Measurements from ENCODE around the gene GABBR2.

GABBR2 gene

DNA sequence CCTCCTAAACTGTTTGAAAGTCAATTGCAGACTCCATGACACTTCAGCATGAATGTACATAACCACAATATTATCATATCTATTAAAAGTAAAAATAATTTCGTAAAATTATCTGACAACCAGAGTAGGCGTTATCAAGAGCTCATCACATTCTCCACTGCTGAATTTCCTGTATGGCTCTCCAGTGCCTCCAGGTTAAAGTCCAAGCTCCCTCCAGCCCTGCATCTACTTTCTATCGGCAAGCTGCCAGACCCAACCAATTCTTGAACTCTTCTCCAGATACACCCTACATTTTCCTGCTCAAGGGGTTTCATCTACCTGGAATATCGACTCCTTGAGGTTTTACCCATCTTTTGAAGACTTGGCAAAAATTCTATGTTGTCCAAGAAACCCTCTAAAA, 378.8 kb downstream of the GABBR2 start:
- DNase-seq (ENCODE audit: low read depth, low spot score): no peak
- no peak overlapping the region for H3K4me3 ChIP-seq (ENCODE audit: low read length)

- H3K4me3 ChIP-seq (ENCODE audit: low read length): no peak overlapping the region
- DNase-seq (ENCODE audit: low read depth, low spot score): no peak
These were observed 379.5 kb downstream of the GABBR2 start for GRCh38 chr9:98329281-98329680.

GRCh38 chr9:98328770-98329169, 380.0 kb downstream of the GABBR2 start:
- no peak overlapping the region for H3K4me3 ChIP-seq (ENCODE audit: low read length)
- no peak for DNase-seq (ENCODE audit: low read depth, low spot score)

GRCh38 chr9:98328141-98328540, 380.6 kb downstream of the GABBR2 start:
- H3K4me3 ChIP-seq (ENCODE audit: low read length): no peak overlapping the region
- DNase-seq (ENCODE audit: low read depth, low spot score): no peak

DNA sequence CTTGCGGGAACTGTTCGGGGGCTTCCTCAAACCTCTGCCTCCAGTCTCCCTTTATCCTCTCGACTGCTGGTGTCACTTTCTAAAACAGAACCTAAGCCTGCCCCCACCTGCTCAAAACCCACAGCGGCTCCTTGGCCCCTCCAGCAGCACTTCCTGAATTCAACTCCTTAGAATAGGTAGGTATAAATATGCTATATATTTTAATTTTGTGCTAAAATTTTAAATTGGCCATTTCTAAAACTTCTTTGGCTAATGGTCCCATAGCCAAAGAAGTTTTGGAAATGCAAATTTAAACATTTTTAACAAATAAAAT, 381.5 kb downstream of the GABBR2 start:
- no peak overlapping the region for H3K4me3 ChIP-seq (ENCODE audit: low read length)

GRCh38 chr9:98326459-98327248, 382.1 kb downstream of the GABBR2 start:
- peak; percentile 53 for DNase-seq (ENCODE audit: low read depth, low spot score)
- H3K4me3 ChIP-seq (ENCODE audit: low read length): no peak overlapping the region

More for the DNA sequence above, 381.5 kb downstream of the GABBR2 start:
- DNase-seq (ENCODE audit: low read depth, low spot score): no peak

- no peak for DNase-seq (ENCODE audit: low read depth, low spot score)
- H3K4me3 ChIP-seq (ENCODE audit: low read length): no peak overlapping the region
These were observed 383.9 kb downstream of the GABBR2 start for GRCh38 chr9:98324801-98325200.

GRCh38 chr9:98323831-98324135, 385.0 kb downstream of the GABBR2 start:
- no peak for DNase-seq (ENCODE audit: low read depth, low spot score)
- H3K4me3 ChIP-seq (ENCODE audit: low read length): no peak overlapping the region

DNA sequence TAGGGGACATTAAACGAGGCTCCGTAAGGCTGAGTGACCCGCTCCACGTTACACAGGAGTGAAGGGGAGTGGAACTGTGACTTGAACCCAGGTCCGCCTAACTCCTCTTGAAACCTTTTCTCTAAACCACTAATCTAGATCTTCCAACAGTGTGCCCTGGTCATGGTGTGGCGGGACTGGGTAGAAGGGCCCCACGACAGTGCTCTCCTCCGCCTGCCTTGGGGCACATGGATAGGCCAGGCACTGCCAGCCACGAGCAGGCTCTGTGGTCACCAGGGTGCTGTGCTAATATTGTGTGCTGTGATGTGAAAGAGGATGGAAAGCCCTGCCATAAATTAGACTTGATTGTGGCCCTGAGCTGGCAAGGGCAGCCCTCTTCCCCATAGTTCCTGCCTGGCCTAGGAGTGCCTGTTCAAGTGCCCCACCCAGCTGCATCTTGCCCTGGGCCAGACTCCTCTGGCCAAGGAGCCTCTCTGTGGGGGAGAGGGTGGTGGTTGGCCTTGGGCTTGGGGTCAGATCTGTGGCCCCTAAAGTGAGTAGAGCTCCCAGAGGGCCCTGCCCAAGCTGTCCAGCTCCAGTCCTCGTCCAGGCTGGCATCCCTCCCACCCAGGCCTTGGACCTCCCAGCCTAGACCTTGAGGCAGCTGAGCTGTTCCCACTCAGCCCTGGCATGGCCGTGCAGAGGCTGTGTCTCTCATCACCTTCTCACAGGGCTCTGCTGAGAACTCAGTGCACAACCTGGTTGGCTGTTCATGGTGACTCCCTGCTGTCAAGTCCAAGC, 385.5 kb downstream of the GABBR2 start:
- DNase-seq (ENCODE audit: low read depth, low spot score): no peak
- H3K4me3 ChIP-seq (ENCODE audit: low read length): no peak overlapping the region

DNA sequence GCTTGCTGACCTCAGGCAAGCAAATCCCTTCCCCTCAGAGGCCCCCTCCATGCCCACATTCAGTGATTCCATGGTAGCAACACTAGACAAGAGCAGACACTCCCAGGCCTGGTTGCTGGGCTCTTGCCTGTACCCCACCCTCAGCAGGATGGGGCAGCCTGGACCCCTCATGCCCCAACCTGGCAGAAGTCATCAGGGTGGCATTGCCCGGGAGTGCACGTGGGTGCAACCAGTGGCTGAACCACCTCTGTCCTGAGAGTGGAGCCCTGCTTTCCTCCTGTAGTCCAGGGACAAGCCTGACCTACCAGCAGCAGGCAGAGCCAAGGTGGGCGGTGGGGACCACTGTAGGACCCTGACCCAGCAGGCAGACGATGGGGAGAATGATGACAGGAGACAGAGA, 387.5 kb downstream of the GABBR2 start:
- H3K4me3 ChIP-seq (ENCODE audit: low read length): no peak overlapping the region

GRCh38 chr9:98318834-98319478, 389.8 kb downstream of the GABBR2 start:
- DNase-seq (ENCODE audit: low read depth, low spot score): no peak
- H3K4me3 ChIP-seq (ENCODE audit: low read length): no peak overlapping the region

More for the DNA sequence above, 387.5 kb downstream of the GABBR2 start:
- DNase-seq (ENCODE audit: low read depth, low spot score): no peak

DNA sequence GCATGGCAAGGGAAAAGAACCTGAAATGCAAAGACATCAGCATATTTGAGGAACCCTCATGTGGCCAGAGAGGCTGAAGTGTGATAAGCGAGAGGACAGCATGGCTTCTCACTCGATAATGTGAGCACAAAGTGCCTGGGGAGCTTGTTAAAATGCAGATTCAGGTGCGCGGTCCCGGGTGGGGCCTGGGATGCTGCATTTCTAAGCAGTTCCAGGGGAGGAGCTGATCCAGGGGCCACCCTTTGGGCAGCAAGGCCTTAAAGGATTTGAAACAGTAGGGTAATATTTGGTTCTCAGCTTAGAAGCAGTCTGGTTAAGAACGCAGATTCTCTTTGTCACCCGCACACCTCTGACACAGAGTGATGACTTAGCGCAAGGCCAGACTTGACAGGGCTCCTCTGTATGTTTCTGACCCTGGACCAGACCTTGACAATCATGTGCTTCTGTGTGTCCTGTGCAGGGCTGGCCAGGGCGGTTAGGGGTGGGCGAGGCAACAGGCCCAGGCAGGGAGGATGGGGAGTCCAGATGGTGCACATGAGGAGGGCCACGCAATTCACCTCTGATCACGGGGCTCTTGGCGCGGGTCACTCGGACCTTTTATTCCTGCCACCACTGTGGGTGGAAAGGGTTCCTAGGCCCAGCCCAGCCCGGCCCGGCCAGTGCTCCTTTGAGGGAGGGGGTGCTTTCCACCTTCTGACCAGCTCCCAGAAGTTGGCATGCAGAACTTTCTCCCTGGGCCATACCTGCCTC, 390.5 kb downstream of the GABBR2 start:
- no peak overlapping the region for H3K4me3 ChIP-seq (ENCODE audit: low read length)
- no peak for DNase-seq (ENCODE audit: low read depth, low spot score)

DNA sequence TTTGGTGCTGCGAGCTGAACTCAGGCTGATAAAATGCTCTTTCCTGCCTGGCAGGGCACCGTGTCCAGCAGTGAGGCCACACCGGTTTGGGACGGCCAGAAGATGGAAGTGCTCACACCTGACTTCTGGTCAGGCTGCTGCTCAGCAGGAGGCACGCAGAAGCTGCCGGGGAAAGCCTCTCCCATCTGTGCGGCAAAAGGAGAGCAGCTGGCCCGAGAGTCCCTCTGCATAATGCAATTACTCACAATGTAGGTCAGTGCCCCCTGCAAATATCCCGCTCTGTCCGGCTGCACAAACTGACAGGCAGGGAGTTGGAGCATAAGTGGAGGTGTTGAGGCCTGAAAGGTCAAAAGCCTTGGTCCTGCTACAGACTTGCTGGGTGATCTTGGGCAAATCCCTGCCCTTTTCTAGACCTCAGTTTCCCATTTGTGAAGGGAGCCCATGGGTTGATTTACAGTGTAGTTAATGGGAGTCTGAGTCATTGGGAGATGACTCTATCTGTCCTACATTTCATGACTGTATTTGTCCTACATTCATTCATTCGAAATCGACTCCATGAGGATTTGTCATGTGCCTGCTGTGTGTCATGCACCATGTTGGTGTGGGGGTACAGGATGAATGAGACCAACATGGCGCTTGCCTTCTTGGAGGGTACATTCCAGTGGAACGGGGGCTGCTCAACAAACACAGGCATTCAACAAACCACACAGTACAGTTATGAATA, 391.4 kb downstream of the GABBR2 start:
- H3K4me3 ChIP-seq (ENCODE audit: low read length): no peak overlapping the region
- no peak for DNase-seq (ENCODE audit: low read depth, low spot score)

DNA sequence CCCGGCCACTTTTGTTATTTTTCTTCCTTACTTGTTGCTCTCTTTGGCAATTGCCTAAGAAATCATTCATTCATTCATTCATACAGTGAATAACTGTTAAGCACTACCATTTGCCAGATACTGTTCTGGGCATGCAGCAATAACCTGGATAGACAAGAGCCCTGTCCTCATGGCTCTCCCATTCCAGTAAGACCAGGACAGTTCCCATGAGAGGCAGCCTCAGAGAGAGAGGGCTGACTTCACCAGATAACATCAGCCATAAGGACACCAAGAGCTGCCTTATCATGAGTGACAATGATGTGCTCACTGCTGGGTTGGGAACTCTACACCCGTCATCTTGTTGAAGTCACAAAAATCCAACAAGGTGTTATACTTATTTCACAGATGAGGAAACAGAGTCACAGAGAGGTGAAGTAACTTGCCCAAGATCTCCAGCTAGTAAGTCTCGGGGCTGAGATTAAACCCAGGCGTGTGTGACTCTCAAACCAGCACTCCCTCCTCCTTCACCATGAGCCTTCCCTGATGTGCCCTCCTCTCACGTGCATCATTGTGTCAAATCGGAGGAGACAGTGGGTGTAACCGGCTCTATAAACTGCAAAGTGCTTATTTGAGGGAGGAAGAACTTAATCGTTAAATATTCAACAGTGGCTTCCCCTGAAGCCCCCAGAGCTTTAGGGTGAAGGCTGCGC, 392.1 kb downstream of the GABBR2 start:
- no peak for DNase-seq (ENCODE audit: low read depth, low spot score)
- H3K4me3 ChIP-seq (ENCODE audit: low read length): no peak overlapping the region

DNA sequence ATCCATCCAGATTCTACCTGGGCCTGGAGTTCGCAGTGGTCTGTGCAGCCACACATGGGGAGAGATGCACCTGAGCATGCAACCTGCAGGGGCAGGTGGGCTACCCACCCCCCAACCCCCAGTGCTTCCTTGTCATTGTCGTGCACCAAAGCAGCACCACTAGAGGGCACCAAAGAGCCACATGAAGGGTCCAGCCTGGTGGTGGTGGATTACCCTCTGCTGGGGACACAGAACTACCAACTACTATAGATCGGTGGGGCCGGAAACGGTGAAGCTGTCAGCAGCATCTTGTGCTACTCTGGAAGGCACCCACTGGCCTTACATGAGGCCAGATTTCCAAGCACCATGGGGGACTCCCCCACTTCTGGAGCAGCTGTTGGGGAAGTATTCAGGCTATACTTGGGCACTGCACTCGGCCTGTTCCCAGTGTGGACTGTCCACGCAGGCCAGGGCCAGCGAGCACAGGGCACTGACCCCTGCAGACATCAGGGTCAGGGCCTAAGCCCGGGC, 393.1 kb downstream of the GABBR2 start:
- no peak overlapping the region for H3K4me3 ChIP-seq (ENCODE audit: low read length)
- peak; percentile 79 for DNase-seq (ENCODE audit: low read depth, low spot score)

DNA sequence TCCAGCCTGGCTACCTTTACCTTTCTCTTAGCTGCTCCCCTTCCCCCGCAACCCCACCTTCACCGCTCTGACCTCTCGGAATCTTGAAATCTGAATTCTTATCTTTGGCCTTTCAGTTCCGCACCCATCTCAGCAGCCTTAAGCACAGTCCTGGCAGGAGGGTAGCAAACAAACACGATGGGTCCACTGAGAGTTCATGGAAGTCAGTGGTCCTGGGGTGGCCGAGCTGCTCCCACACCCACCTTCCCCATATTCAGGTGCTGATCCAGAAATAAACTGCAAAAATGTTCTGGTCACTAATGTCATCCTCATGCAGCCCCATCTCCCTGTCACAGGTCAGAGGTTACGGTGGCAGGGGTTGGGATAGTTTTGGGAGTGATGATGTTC, 393.7 kb downstream of the GABBR2 start:
- H3K4me3 ChIP-seq (ENCODE audit: low read length): no peak overlapping the region
- DNase-seq (ENCODE audit: low read depth, low spot score): no peak

DNA sequence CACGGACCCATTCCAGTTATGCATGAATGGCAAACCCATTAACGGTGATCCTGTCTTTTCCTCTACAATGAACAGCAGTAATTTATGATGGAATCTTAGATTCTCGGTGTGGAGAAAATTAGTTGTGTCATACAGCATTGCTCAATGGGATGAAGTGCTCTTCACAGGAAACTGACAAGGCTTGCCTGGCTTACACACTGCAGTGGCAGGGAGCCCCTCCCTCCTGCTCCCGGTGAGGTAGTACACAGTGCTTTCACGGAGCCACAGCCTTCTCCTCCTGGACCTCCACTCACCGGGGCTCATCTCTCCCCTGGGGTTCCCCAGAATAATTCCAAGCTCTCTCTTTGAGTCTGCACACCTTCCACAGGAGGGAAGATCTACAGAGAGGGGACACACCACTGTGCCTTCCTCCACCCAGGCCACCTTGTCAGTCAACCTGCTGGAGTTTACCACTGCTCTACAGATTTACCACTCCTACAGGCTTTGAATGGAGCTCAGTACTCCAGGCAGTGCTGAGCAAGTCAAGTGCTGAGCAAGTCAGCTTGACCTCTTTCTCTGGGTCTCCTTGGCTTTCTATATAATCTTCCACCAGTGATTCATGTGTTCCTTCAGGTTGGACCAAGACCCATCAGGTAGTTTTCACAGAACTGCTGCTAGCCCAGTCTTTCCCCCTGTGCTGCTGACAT, 394.2 kb downstream of the GABBR2 start:
- H3K4me3 ChIP-seq (ENCODE audit: low read length): no peak overlapping the region
- DNase-seq (ENCODE audit: low read depth, low spot score): no peak

DNA sequence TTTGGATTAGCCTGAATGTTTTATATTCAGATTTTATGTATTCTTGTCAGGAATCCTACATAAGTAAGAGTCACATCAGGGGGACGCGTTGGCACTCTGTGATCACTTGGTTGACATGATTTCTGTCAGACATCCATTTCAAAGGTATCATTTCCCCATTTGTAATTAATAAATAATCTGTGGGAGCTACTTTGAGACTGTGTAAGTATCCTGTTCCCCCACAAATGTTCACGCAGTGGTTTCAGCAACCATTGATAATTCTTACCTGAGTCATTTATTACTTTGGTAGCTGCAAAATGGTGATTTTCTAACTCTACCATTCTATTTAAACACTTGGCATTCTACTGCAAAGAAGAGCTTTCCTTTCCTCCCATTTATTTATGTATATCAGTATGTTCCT, 396.4 kb downstream of the GABBR2 start:
- no peak for DNase-seq (ENCODE audit: low read depth, low spot score)
- H3K4me3 ChIP-seq (ENCODE audit: low read length): no peak overlapping the region
